MM.1S (cell line): ENCODE data around the gene WDFY4.

ENCODE experiments used
- DNase-seq: peaks from one replicate; pipeline ENCODE4 v3.0.0-alpha.2; 2015
- H2AFZ ChIP-seq: fragments of 300-600 bp; sonication (generic); 2 replicates; pipeline ENCODE4 v1.6.0; 2016; ENCODE audit warnings: antibody characterized with exemption, low read length
- H3F3A ChIP-seq: fragments of 300-600 bp; sonication (generic); 2 replicates; pipeline ENCODE4 v1.6.1; 2016; ENCODE audit warnings: mild to moderate bottlenecking, antibody characterized with exemption, low read length, moderate library complexity, mixed read lengths; ENCODE audit not compliant: insufficient read depth
- H3K27ac ChIP-seq: fragments of 300-600 bp; sonication (generic); 2 replicates; pipeline ENCODE4 v1.5.1; 2016; ENCODE audit warnings: mild to moderate bottlenecking, low read length
- H3K27me3 ChIP-seq: fragments of 300-600 bp; sonication (generic); replicated peaks from 2 replicates; pipeline ENCODE4 v1.6.0; 2016; ENCODE audit warnings: low read length; ENCODE audit not compliant: insufficient read depth
- H3K36me3 ChIP-seq: fragments of 300-600 bp; sonication (generic); replicated peaks from 2 replicates; pipeline ENCODE4 v1.6.1; 2016; ENCODE audit warnings: mild to moderate bottlenecking, low read length, mixed read lengths; ENCODE audit not compliant: insufficient read depth
- H3K4me1 ChIP-seq: fragments of 300-600 bp; sonication (generic); 2 replicates; pipeline ENCODE4 v1.6.1; 2016; ENCODE audit warnings: low read length, mixed read lengths
- H3K4me2 ChIP-seq: fragments of 300-600 bp; sonication (generic); 2 replicates; pipeline ENCODE4 v1.6.0; 2016; ENCODE audit warnings: low read depth, low read length
- H3K4me3 ChIP-seq: fragments of 300-600 bp; sonication (generic); 2 replicates; pipeline ENCODE4 v1.5.1; 2016; ENCODE audit warnings: low read length, mixed read lengths
- H3K79me2 ChIP-seq: fragments of 300-600 bp; sonication (generic); 2 replicates; pipeline ENCODE4 v1.6.1; 2016; ENCODE audit warnings: mixed run types, low read length, mixed read lengths
- H3K9ac ChIP-seq: fragments of 300-600 bp; sonication (generic); 2 replicates; pipeline ENCODE4 v1.6.1; 2016; ENCODE audit warnings: low read length, mixed read lengths
- H3K9me2 ChIP-seq: fragments of 300-600 bp; sonication (generic); replicated peaks from 2 replicates; pipeline ENCODE4 v1.6.1; 2016; ENCODE audit warnings: mild to moderate bottlenecking, low read length, mixed read lengths; ENCODE audit not compliant: insufficient read depth
- H3K9me3 ChIP-seq: fragments of 300-600 bp; sonication (generic); replicated peaks from 2 replicates; pipeline ENCODE4 v1.6.1; 2016; ENCODE audit warnings: mild to moderate bottlenecking, low read length, mixed read lengths; ENCODE audit not compliant: insufficient read depth
- H4K20me1 ChIP-seq: fragments of 300-600 bp; sonication (generic); 2 replicates; pipeline ENCODE4 v1.6.1; 2016; ENCODE audit warnings: mild to moderate bottlenecking, low read length, moderate library complexity, mixed read lengths; ENCODE audit not compliant: insufficient read depth
- EZH2 ChIP-seq: fragments of 300-600 bp; sonication (generic); optimal IDR thresholded peaks from 2 replicates; pipeline ENCODE3; 2017; ENCODE audit warnings: low read depth, mild to moderate bottlenecking, antibody characterized with exemption, low read length, mixed read lengths
- EZH2phosphoT487 ChIP-seq: fragments of 300-600 bp; sonication (generic); IDR thresholded peaks from 2 replicates; pipeline ENCODE4 v1.6.1; 2018; ENCODE audit warnings: antibody characterized with exemption, low read length
- TF ChIP-seq, protein P1 (sequence below): fragments of 300-600 bp; sonication (generic); IDR thresholded peaks from 2 replicates; pipeline ENCODE4 v1.5.1; 2016; ENCODE audit warnings: antibody characterized with exemption, low read length, mixed read lengths

WDFY4 gene

GRCh38 chr10:49008505-49009198 lies 324.0 kb downstream of the WDFY4 start:
- no peak overlapping the region for H3K4me2 ChIP-seq
- H4K20me1 ChIP-seq: no peaks in the 10 kb centered on the region
- H3K9me2 ChIP-seq: no peaks in the 10 kb centered on the region
- no peaks in the 10 kb centered on the region for H3K4me1 ChIP-seq
- no peaks in the 10 kb centered on the region for H3K79me2 ChIP-seq
- H3K9me3 ChIP-seq: no peaks in the 10 kb centered on the region
- H3K9ac ChIP-seq: no peak overlapping the region
- H3K4me3 ChIP-seq: no peak overlapping the region
- H2AFZ ChIP-seq: no peak overlapping the region
- no peak overlapping the region for H3K27ac ChIP-seq
- no peaks in the 10 kb centered on the region for H3F3A ChIP-seq
- TF ChIP-seq EZH2: no peak
- TF ChIP-seq EZH2phosphoT487: no peak
- TF ChIP-seq, protein P1, sequence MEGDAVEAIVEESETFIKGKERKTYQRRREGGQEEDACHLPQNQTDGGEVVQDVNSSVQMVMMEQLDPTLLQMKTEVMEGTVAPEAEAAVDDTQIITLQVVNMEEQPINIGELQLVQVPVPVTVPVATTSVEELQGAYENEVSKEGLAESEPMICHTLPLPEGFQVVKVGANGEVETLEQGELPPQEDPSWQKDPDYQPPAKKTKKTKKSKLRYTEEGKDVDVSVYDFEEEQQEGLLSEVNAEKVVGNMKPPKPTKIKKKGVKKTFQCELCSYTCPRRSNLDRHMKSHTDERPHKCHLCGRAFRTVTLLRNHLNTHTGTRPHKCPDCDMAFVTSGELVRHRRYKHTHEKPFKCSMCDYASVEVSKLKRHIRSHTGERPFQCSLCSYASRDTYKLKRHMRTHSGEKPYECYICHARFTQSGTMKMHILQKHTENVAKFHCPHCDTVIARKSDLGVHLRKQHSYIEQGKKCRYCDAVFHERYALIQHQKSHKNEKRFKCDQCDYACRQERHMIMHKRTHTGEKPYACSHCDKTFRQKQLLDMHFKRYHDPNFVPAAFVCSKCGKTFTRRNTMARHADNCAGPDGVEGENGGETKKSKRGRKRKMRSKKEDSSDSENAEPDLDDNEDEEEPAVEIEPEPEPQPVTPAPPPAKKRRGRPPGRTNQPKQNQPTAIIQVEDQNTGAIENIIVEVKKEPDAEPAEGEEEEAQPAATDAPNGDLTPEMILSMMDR: no peak
- no peaks in the 10 kb centered on the region for H3K36me3 ChIP-seq
- DNase-seq: no peak
- H3K27me3 ChIP-seq: no peaks in the 10 kb centered on the region

- no peak overlapping the region for H3K27ac ChIP-seq
- H3K4me1 ChIP-seq: no peaks in the 10 kb centered on the region
- no peaks in the 10 kb centered on the region for H3K36me3 ChIP-seq
- H3K4me3 ChIP-seq: no peak overlapping the region
- H2AFZ ChIP-seq: no peak overlapping the region
- H3K9ac ChIP-seq: no peak overlapping the region
- no peak for TF ChIP-seq EZH2phosphoT487
- no peak for TF ChIP-seq EZH2
- no peak overlapping the region for H3K4me2 ChIP-seq
- H3K9me2 ChIP-seq: no peaks in the 10 kb centered on the region
- DNase-seq: no peak
- H3K79me2 ChIP-seq: no peaks in the 10 kb centered on the region
- H3K27me3 ChIP-seq: no peaks in the 10 kb centered on the region
- no peaks in the 10 kb centered on the region for H3K9me3 ChIP-seq
- no peaks in the 10 kb centered on the region for H4K20me1 ChIP-seq
- H3F3A ChIP-seq: no peaks in the 10 kb centered on the region
Measured at GRCh38 chr10:49009199-49009979, 324.7 kb downstream of the WDFY4 start.

DNA sequence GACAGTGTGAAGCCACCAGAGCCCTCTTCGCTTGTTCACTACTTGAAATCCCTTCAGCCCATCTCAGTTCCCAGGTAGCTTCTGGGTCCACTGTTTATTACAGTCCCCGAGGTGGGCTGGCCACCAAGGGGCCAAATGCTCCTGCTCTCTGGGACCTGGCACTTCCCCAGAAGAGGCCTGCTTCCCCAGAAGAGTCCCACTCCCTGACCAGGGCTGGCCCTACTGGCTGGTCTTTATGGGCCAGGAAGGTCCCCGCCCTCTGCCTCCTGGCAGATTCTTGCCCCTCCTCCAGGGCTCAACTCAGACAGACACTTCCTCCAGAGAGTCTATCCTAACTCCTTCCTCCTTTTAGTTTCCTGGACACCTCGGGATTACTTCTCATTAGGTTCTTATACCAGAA lies 325.6 kb downstream of the WDFY4 start:
- H4K20me1 ChIP-seq: no peaks in the 10 kb centered on the region
- no peak overlapping the region for H3K4me3 ChIP-seq
- H3K9ac ChIP-seq: no peak overlapping the region
- DNase-seq: no peak
- no peaks in the 10 kb centered on the region for H3K27me3 ChIP-seq
- H3K4me1 ChIP-seq: no peaks in the 10 kb centered on the region
- H3K9me3 ChIP-seq: no peaks in the 10 kb centered on the region
- no peak overlapping the region for H2AFZ ChIP-seq
- H3K27ac ChIP-seq: no peak overlapping the region
- no peaks in the 10 kb centered on the region for H3K9me2 ChIP-seq
- no peak overlapping the region for H3K4me2 ChIP-seq
- TF ChIP-seq, protein P1: no peak
- TF ChIP-seq EZH2: no peak
- TF ChIP-seq EZH2phosphoT487: no peak
- no peaks in the 10 kb centered on the region for H3K36me3 ChIP-seq
- H3K79me2 ChIP-seq: no peaks in the 10 kb centered on the region
- H3F3A ChIP-seq: no peaks in the 10 kb centered on the region

DNA sequence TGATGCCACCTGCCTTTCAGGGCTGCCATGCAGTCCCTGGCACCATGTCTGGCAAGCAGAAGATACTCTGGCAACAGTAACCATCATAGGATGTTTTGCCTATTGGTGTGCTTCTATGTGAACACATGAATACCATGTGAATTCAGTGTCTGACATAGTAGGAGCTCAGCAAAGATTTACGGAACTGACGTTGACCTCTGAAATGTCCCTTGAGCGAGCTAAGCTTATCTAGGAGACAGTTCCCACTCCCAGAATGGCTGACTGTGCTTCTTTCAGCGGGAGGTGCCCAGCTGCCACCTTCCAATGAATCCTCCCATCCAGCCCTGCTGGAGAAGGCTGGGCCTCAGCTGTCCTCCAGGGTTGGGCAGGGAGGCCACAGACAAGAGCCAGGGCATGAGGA lies 326.2 kb downstream of the WDFY4 start:
- no peak for DNase-seq
- Histone ChIP-seq H3K79me2 (no peaks in the 10 kb centered on the region), H3K4me1 (no peaks in the 10 kb centered on the region), H3K4me3 (no peak overlapping the region), H3K9me3 (no peaks in the 10 kb centered on the region), H3K9me2 (no peaks in the 10 kb centered on the region), H4K20me1 (no peaks in the 10 kb centered on the region), H3K27me3 (no peaks in the 10 kb centered on the region), H3K27ac (no peak overlapping the region), H3K4me2 (no peak overlapping the region), H3K9ac (no peak overlapping the region), H2AFZ (no peak overlapping the region), H3K36me3 (no peaks in the 10 kb centered on the region), H3F3A (no peaks in the 10 kb centered on the region)
- TF ChIP-seq EZH2 (no peak), EZH2phosphoT487 (no peak)
- TF ChIP-seq, protein P1: no peak
